Effector memory CD8-positive, alpha-beta T cell (primary cell): Measurements from ENCODE around the gene GALNT10.
"Not testable (repeated sequence)": the region's sequence is repeated elsewhere in the genome, so short reads cannot be mapped to it uniquely, and the experiment has no call there.

Experiments used
- ATAC-seq: fragments of 150-1000 bp; cut with Tn5 transposase; replicated peaks from 2 replicates; pipeline ENCODE4 v1.10.0; 2021; ENCODE audit warnings: mild to moderate bottlenecking, moderate library complexity
- DNase-seq, 3 experiments: peaks; one replicate each; pipeline ENCODE4 v3.0.0; 2021
- H3K27ac Mint-ChIP-seq, 2 donors: one replicate each; pipeline ENCODE4 v1.8.0; 2022; ENCODE audit warnings: mild to moderate bottlenecking in 2 of 2, mixed read lengths in 2 of 2, moderate library complexity in 2 of 2
- H3K27me3 Mint-ChIP-seq, 2 donors: one replicate each; pipeline ENCODE4 v1.8.0; 2022; ENCODE audit warnings: mixed read lengths in 2 of 2
- H3K36me3 Mint-ChIP-seq: one replicate; pipeline ENCODE4 v1.8.0; 2022; ENCODE audit warnings: mild to moderate bottlenecking, moderate library complexity, mixed read lengths; ENCODE audit not compliant: insufficient read depth
- H3K4me1 Mint-ChIP-seq, 2 donors: one replicate each; pipeline ENCODE4 v1.8.0; 2022; ENCODE audit warnings: low read depth in 2 of 2, mixed read lengths in 2 of 2
- H3K4me3 Mint-ChIP-seq, 2 donors: one replicate each; pipeline ENCODE4 v1.8.0; 2022; ENCODE audit warnings: mild to moderate bottlenecking in 2 of 2, mixed read lengths in 2 of 2, moderate library complexity in 2 of 2
- H3K9me3 Mint-ChIP-seq, 2 donors: one replicate each; pipeline ENCODE4 v1.8.0; 2022; ENCODE audit warnings: mixed read lengths in 2 of 2
- total RNA-seq, 9 experiments: gene quantifications; one replicate each; lab custom pipeline; 2026; lab: John Stamatoyannopoulos, UW

The GALNT10 gene
- 46.3 to 181 (median 104) reads per million in 9 experiments for total RNA-seq

GRCh38 chr5:154190595-154191304 lies at the start of gene GALNT10:
Gene GALNT10, plus strand, starts transcription at chr5:154190733. Its CDS starts 134 bp downstream, at chr5:154190867.
- DNase-seq (peak in 1 of 3 experiments; percentile 70), ATAC-seq (peak; percentile 74)
- peaks cover 25% of the 10 kb centered on the region for H3K36me3 Mint-ChIP-seq
- H3K4me1 Mint-ChIP-seq = peaks cover 34 to 39% of the 10 kb centered on the region in 2 donors
- no peaks in the 10 kb centered on the region for H3K9me3 Mint-ChIP-seq
- no peaks in the 10 kb centered on the region for H3K27me3 Mint-ChIP-seq
- H3K27ac Mint-ChIP-seq = peak within 1 kb of the TSS; percentile 67 to 93
- peak within 1 kb of the TSS; percentile 93 to 94 for H3K4me3 Mint-ChIP-seq

GRCh38 chr5:154141745-154142221 lies 48.8 kb upstream of the GALNT10 start:
- no peaks in the 10 kb centered on the region for H3K4me1 Mint-ChIP-seq
- peaks cover 13 to 22% of the 10 kb centered on the region in 2 donors for H3K27me3 Mint-ChIP-seq
- no peak overlapping the region for H3K27ac Mint-ChIP-seq
- DNase-seq (no peak), ATAC-seq (no peak)
- no peaks in the 10 kb centered on the region for H3K9me3 Mint-ChIP-seq
- H3K4me3 Mint-ChIP-seq = no peak overlapping the region
- H3K36me3 Mint-ChIP-seq = peaks cover 3% of the 10 kb centered on the region

GRCh38 chr5:154143211-154143641 lies 47.3 kb upstream of the GALNT10 start:
- DNase-seq (no peak), ATAC-seq (no peak)
- no peak overlapping the region for H3K4me3 Mint-ChIP-seq
- no peaks in the 10 kb centered on the region for H3K9me3 Mint-ChIP-seq
- no peaks in the 10 kb centered on the region for H3K4me1 Mint-ChIP-seq
- H3K36me3 Mint-ChIP-seq = peaks cover 3% of the 10 kb centered on the region
- no peak overlapping the region for H3K27ac Mint-ChIP-seq
- H3K27me3 Mint-ChIP-seq = peaks cover 18 to 31% of the 10 kb centered on the region in 2 donors

- DNase-seq (no peak), ATAC-seq (no peak)
- Mint-ChIP-seq H3K4me1 (no peaks in the 10 kb centered on the region), H3K4me3 (no peak overlapping the region), H3K27ac (no peak overlapping the region), H3K36me3 (peaks cover 2% of the 10 kb centered on the region), H3K27me3 (peaks cover 23 to 30% of the 10 kb centered on the region in 2 donors), H3K9me3 (no peaks in the 10 kb centered on the region)
These were observed 45.3 kb upstream of the GALNT10 start for GRCh38 chr5:154145268-154145667.

GRCh38 chr5:154146409-154146808 lies 44.1 kb upstream of the GALNT10 start:
- Mint-ChIP-seq H3K9me3 (no peaks in the 10 kb centered on the region), H3K4me3 (no peak overlapping the region), H3K4me1 (no peaks in the 10 kb centered on the region), H3K36me3 (no peaks in the 10 kb centered on the region), H3K27me3 (peaks cover 19 to 24% of the 10 kb centered on the region in 2 donors), H3K27ac (no peak overlapping the region)
- ATAC-seq (no peak), DNase-seq (no peak)

GRCh38 chr5:154147666-154148065 lies 42.9 kb upstream of the GALNT10 start:
- Mint-ChIP-seq H3K4me1 (no peaks in the 10 kb centered on the region), H3K9me3 (no peaks in the 10 kb centered on the region), H3K27ac (no peak overlapping the region), H3K27me3 (peaks cover 19 to 34% of the 10 kb centered on the region in 2 donors), H3K36me3 (no peaks in the 10 kb centered on the region), H3K4me3 (no peak overlapping the region)
- no peak for DNase-seq
- ATAC-seq = no peak

GRCh38 chr5:154150471-154150870 lies 40.1 kb upstream of the GALNT10 start:
- H3K36me3 Mint-ChIP-seq, H3K4me1 Mint-ChIP-seq, H3K9me3 Mint-ChIP-seq, H3K4me3 Mint-ChIP-seq, H3K27ac Mint-ChIP-seq, ATAC-seq, DNase-seq: not testable (repeated sequence)
- peaks cover 13 to 45% of the 10 kb centered on the region in 2 donors for H3K27me3 Mint-ChIP-seq

- Mint-ChIP-seq H3K27ac (no peak overlapping the region), H3K36me3 (no peaks in the 10 kb centered on the region), H3K9me3 (no peaks in the 10 kb centered on the region), H3K4me3 (no peak overlapping the region), H3K4me1 (no peaks in the 10 kb centered on the region), H3K27me3 (peaks cover 5 to 35% of the 10 kb centered on the region in 2 donors)
- no peak for ATAC-seq
- DNase-seq = peak in 1 of 3 experiments; percentile 3
These were observed 32.8 kb upstream of the GALNT10 start for GRCh38 chr5:154157483-154158378.

GRCh38 chr5:154158379-154158737 lies 32.2 kb upstream of the GALNT10 start:
- DNase-seq (no peak), ATAC-seq (no peak)
- Mint-ChIP-seq H3K27me3 (peaks cover 11 to 31% of the 10 kb centered on the region in 2 donors), H3K4me3 (no peak overlapping the region), H3K27ac (no peak overlapping the region), H3K36me3 (no peaks in the 10 kb centered on the region), H3K9me3 (no peaks in the 10 kb centered on the region), H3K4me1 (no peaks in the 10 kb centered on the region)

GRCh38 chr5:154159343-154159742 lies 31.2 kb upstream of the GALNT10 start:
- DNase-seq (no peak), ATAC-seq (no peak)
- Mint-ChIP-seq H3K9me3 (no peaks in the 10 kb centered on the region), H3K27ac (no peak overlapping the region), H3K4me3 (no peak overlapping the region), H3K36me3 (no peaks in the 10 kb centered on the region), H3K27me3 (peaks cover 21 to 27% of the 10 kb centered on the region in 2 donors), H3K4me1 (no peaks in the 10 kb centered on the region)

GRCh38 chr5:154162539-154163151 lies 27.9 kb upstream of the GALNT10 start:
- no peak for DNase-seq
- no peaks in the 10 kb centered on the region for H3K36me3 Mint-ChIP-seq
- no peak overlapping the region for H3K27ac Mint-ChIP-seq
- no peak for ATAC-seq
- H3K9me3 Mint-ChIP-seq = no peaks in the 10 kb centered on the region
- no peak overlapping the region for H3K4me3 Mint-ChIP-seq
- H3K4me1 Mint-ChIP-seq = no peaks in the 10 kb centered on the region
- H3K27me3 Mint-ChIP-seq = peaks cover 33 to 40% of the 10 kb centered on the region in 2 donors

GRCh38 chr5:154163327-154164248 lies 26.9 kb upstream of the GALNT10 start:
- no peak overlapping the region for H3K27ac Mint-ChIP-seq
- no peaks in the 10 kb centered on the region for H3K36me3 Mint-ChIP-seq
- peaks cover 33 to 40% of the 10 kb centered on the region in 2 donors for H3K27me3 Mint-ChIP-seq
- H3K9me3 Mint-ChIP-seq = no peaks in the 10 kb centered on the region
- no peaks in the 10 kb centered on the region for H3K4me1 Mint-ChIP-seq
- no peak for ATAC-seq
- H3K4me3 Mint-ChIP-seq = no peak overlapping the region
- DNase-seq = no peak
